ENCODE measurements around the gene TMEM132C. TPM values are rescaled to one million over a fixed set of nuclear protein-coding genes. Genes with fewer than 3 reads are reported as not detected.

The TMEM132C gene
- total RNA-seq, 1 experiment from 2014 or later, result not detected

GRCh38 chr12:128519426-128519825, 252.5 kb downstream of the TMEM132C start:
- no peak for ATAC-seq
- Histone ChIP-seq H3K36me3 (ENCODE audit: low read depth, low read length) (no peaks in the 10 kb centered on the region), H3K9ac (ENCODE audit: low read length) (no peak overlapping the region), H3K9me2 (replicated peaks; ENCODE audit: low read length) (no peaks in the 10 kb centered on the region), H3F3A (ENCODE audit: low read length, unreplicated experiment) (no peaks in the 10 kb centered on the region), H3K9me3 (ENCODE audit: low read length) (no peaks in the 10 kb centered on the region), H4K20me1 (ENCODE audit: low read length) (no peaks in the 10 kb centered on the region), H3K4me3 (ENCODE audit: low read length) (no peak overlapping the region), H2AFZ (ENCODE audit: low read length) (no peak overlapping the region), H3K4me2 (ENCODE audit: low read length) (no peak overlapping the region), H3K4me1 (ENCODE audit: insufficient read depth, low read length) (no peaks in the 10 kb centered on the region), H3K79me2 (ENCODE audit: low read length) (no peaks in the 10 kb centered on the region), H3K27ac (ENCODE audit: low read length) (no peak overlapping the region), H3K27me3 (ENCODE audit: low read length) (peaks cover 33% of the 10 kb centered on the region)
- DNase-seq, result no peak
- BruUV-seq (replicated peaks), result no TSS peak
- intact Hi-C loops (cut with micrococcal nuclease), result no loop called here
- no peak for TF ChIP-seq CTCF (conservative IDR thresholded peaks at IDR 0.05; ENCODE audit: low read depth, low read length)
- no peak for TF ChIP-seq EZH2phosphoT487 (IDR thresholded peaks at IDR 0.05; ENCODE audit: borderline replicate concordance, low read length)
- TF ChIP-seq EZH2 (IDR thresholded peaks at IDR 0.05; ENCODE audit: low read length, unreplicated experiment), result no peak
- ChIA-PET CTCF (no interaction called here), POLR2A (ENCODE audit: unreplicated experiment) (no interaction called here)

DNA sequence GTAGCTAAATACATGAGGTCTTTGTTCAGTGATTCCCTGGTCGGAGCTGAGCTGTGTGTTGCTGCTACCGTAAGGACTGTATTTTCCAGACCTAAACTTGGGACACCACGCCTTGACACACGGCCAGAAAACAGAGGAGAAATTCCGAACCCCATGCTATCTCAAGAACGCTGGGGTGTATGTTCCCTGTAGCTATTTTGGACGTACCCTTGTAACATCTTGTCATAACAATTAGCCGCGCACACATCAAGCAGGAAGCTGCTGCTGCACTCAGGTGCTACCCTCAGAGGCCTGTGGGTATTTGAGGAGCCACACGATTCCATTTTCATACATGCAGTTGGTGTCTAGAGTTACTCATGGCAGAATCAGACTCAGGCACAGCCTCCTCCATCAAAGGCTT, 255.0 kb downstream of the TMEM132C start:
- no peaks in the 10 kb centered on the region for H3K9me3 ChIP-seq (ENCODE audit: low read length)

DNA sequence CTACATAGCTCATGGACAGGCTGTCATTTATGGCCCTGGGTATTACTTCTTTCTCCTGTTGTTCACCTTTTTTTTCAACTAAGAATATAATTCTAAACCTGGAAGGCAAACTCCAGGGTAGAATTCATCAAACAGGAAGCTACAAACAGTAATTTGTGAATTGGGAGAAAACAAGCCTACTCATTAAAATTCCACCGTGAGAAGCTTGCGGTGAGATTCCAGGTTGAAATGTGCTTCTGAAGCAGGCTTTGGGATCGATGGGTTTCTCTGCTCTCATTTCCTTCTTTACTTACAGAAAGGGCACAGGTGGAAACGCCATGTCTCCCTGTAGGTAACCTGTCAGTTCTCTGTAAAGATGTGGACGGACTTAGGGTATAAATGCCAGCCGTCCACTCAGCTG, 257.5 kb downstream of the TMEM132C start:
- Histone ChIP-seq H3K36me3 (ENCODE audit: low read depth, low read length) (no peaks in the 10 kb centered on the region), H2AFZ (ENCODE audit: low read length) (no peak overlapping the region), H3K4me2 (ENCODE audit: low read length) (no peak overlapping the region), H3K4me3 (ENCODE audit: low read length) (no peak overlapping the region), H3K9me2 (replicated peaks; ENCODE audit: low read length) (no peaks in the 10 kb centered on the region), H3K4me1 (ENCODE audit: insufficient read depth, low read length) (no peaks in the 10 kb centered on the region), H3K79me2 (ENCODE audit: low read length) (no peaks in the 10 kb centered on the region), H3K9me3 (ENCODE audit: low read length) (no peaks in the 10 kb centered on the region), H4K20me1 (ENCODE audit: low read length) (no peaks in the 10 kb centered on the region), H3K27ac (ENCODE audit: low read length) (no peak overlapping the region), H3K9ac (ENCODE audit: low read length) (no peak overlapping the region), H3K27me3 (ENCODE audit: low read length) (peaks cover 16% of the 10 kb centered on the region), H3F3A (ENCODE audit: low read length, unreplicated experiment) (no peaks in the 10 kb centered on the region)
- CTCF ChIA-PET, result no interaction called here
- TF ChIP-seq EZH2 (IDR thresholded peaks at IDR 0.05; ENCODE audit: low read length, unreplicated experiment) (no peak), EZH2phosphoT487 (IDR thresholded peaks at IDR 0.05; ENCODE audit: borderline replicate concordance, low read length) (no peak), CTCF (conservative IDR thresholded peaks at IDR 0.05; ENCODE audit: low read depth, low read length) (no peak)
- BruUV-seq (replicated peaks), result no TSS peak
- no peak for DNase-seq
- POLR2A ChIA-PET (ENCODE audit: unreplicated experiment), result no interaction called here
- intact Hi-C loops (cut with micrococcal nuclease), result no loop called here
- no peak for ATAC-seq

More for the DNA sequence above, 255.0 kb downstream of the TMEM132C start:
- Histone ChIP-seq H3K9ac (ENCODE audit: low read length) (no peak overlapping the region), H3K36me3 (ENCODE audit: low read depth, low read length) (no peaks in the 10 kb centered on the region), H3K4me1 (ENCODE audit: insufficient read depth, low read length) (no peaks in the 10 kb centered on the region), H3K27me3 (ENCODE audit: low read length) (peaks cover 11% of the 10 kb centered on the region; the same call in 1 of the 2 replicates), H3K27ac (ENCODE audit: low read length) (no peak overlapping the region), H2AFZ (ENCODE audit: low read length) (no peak overlapping the region), H4K20me1 (ENCODE audit: low read length) (no peaks in the 10 kb centered on the region), H3F3A (ENCODE audit: low read length, unreplicated experiment) (no peaks in the 10 kb centered on the region), H3K79me2 (ENCODE audit: low read length) (no peaks in the 10 kb centered on the region), H3K9me2 (replicated peaks; ENCODE audit: low read length) (no peaks in the 10 kb centered on the region), H3K4me2 (ENCODE audit: low read length) (no peak overlapping the region), H3K4me3 (ENCODE audit: low read length) (no peak overlapping the region)
- ATAC-seq (no peak), DNase-seq (no peak)
- intact Hi-C loops (cut with micrococcal nuclease), result no loop called here
- TF ChIP-seq EZH2phosphoT487 (IDR thresholded peaks at IDR 0.05; ENCODE audit: borderline replicate concordance, low read length), result no peak
- BruUV-seq (replicated peaks), result no TSS peak
- ChIA-PET POLR2A (ENCODE audit: unreplicated experiment) (no interaction called here), CTCF (no interaction called here)
